NCI-H2227 (cell line): ENCODE measurements around the gene FEV.

Source experiments
- DNase-seq: peaks from one replicate; lab custom pipeline; 2025; ENCODE audit not compliant: unreplicated experiment; lab: John Stamatoyannopoulos, UW

Gene FEV

DNA sequence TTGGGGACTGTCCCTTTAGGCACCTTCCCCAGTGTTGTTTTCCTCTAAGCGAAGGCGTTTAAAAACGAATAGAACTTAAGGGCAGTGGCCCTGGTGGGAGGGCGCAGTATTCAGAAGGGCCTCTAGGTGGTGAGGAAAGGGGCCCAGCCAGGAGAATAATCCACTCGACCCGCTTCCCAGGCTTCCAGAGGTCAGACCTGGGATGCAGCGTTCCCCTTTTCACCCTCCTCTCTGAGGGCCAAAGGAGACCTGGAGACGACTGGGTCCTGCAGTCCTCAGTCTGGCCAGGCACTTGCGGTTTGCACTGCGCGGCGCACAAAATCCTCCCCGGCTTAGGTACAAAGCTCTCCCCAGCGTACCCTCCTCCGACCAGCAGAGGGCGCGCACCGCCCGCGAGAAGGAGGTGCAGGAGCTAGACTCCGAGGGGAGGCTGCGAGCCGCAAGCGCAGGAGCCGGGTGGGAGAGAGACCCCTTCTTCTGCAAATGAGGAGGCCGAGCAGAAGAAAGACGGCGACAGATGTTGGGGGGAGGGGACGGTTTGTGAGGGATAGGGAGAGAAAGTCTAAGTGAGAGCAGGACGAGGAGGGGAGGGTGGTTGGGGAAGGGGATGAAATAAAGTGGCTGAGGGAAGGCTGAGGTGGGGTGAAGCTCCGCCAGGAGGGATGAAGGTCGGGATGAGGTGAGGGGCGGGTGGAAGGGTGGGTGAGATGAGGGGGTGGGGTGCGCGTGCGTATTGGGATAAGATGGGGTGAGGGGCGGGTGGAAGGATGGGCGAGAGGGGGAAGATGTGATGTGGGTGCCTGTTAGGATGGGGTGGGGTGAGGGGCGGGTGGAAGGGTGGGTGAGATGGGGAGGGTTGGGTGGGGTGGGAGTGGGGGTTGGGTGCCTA, 4.9 kb downstream of the FEV start:
- peak; percentile 95 for DNase-seq

DNA sequence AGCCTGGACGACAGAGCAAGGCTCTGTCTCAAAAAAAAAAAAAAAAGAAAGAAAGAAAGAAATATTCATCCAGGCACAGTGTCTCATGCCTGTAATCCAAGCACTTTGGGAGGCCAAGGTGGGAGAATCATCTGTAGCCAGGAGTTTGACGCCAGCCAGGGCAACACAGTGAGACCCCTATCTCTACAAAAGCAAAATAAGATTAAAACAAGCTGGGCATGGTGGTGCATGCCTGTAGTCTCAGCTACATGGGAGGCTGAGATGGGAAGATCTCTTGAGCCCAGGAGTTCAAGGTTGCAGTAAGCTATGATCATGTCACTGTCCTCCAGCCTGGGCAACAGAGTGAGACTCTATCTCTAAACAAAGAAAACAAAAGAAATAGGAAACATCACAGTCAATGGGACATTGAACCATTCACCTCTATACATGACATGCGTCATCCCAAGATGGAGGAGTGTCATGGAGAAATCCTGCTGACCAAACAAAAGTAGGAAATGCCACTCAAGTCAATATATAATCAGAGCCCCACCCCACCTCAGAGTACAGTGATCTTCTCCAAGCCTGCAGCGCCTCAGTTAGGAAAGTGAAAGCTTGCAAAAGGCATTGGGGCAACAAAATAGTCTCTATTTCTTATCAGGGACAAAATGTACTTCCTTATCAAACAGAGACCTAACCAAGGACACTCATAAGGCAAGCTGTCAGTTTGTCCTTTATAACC, 9.8 kb downstream of the FEV start:
- DNase-seq = no peak

DNA sequence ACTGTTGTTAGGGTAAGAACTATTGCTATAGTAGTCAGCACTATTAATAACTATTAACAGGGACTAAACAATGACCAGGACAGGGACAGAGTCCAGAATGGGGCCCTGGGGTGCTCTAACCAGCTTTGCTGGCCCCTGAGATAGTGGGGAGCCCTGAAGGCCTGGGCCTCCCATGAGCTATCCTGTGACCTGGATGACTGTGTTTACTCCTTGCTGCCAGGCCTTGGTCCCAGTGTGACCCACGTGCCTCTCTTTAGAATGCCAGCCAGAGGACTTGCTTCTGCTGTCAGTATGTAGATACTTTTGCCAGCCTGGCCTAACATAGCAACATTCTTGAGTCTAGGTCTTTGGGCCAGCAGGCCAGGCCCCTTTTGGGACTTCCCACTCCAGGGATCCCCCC, 14.1 kb downstream of the FEV start:
- no peak for DNase-seq

DNA sequence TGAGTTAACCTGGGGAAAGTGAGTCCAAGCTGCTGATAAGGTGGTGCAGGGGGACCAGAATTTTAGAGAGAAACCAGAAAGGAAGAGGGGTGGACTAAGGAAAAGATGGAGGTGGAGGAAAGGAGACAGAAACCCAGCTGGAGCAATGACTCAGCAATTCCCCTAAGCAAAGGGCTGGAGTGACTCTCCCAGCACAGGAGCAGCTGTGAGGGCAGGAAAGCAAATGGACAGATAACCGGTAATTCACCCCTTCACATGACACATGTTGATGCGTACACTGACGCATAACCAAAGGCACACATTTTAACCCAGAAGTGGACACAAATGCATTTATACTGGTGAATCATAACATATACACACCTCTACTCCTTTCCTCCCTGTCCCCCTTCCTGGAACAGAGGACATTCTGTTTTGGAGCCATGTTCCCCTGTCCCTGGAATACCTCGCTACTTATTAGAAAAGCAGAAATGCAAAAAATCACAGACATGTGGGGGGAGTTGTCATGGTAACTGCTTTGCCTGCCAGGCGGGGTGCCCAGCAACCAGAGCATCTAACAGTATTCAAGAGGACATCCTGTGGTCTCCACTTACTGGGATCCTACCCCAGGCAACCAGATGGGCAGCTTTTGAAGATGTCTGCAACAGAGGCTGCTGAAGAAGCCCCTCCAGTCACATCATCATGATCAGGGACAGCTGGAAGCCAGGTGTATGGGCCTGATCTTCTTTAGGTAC, 20.8 kb downstream of the FEV start:
- DNase-seq = peak; percentile 85

DNA sequence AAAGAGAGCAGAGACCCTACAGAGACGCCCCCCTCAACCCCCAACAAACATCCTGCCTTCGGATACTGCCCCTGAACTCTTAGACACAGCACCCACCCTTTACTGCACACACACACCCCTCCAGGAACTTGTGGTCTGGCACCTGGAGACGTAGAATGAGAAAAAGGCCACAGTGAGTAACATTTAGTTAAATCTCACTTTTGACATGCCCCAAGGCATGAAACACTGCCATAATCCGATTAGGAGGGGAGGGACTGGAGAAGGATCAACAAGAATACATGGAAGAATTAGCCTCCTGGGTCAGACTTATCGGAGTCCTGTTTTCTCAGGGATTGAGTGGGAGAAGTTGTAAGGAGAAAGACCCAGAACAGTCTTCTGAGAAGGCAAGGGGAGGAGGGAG, 21.4 kb downstream of the FEV start:
- no peak for DNase-seq

DNA sequence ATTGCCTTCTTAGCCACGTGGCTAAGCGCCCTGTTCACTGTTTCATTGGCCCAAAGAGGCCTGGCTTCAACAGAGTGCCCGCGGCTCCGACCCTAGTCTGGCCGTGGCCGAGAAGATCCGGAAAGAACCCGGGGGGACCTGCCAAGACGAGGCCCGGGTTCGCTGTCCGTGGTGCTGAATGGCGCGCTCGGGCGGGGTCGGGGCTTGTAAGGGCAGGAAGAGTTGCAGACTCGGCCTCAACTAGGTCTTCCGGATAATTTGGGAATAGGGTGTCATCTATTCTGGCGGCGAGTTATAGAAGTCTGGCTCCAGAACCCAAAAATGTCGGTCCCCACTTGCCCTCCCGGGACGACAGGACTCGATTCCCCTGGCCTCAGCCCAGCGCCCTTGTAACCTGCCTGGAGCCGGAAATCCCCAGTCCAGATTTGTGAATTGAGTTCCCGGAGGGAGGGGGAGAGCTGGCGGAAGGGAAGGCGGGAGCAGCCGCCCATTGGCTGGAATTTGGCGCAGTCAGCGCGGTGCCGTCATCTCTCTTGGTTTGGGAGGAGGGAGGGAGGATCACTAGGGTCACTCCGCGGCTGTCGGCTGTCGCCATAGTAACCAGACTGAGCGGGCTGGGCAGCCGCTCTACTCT, 22.0 kb downstream of the FEV start:
- peak; percentile 98 for DNase-seq

DNA sequence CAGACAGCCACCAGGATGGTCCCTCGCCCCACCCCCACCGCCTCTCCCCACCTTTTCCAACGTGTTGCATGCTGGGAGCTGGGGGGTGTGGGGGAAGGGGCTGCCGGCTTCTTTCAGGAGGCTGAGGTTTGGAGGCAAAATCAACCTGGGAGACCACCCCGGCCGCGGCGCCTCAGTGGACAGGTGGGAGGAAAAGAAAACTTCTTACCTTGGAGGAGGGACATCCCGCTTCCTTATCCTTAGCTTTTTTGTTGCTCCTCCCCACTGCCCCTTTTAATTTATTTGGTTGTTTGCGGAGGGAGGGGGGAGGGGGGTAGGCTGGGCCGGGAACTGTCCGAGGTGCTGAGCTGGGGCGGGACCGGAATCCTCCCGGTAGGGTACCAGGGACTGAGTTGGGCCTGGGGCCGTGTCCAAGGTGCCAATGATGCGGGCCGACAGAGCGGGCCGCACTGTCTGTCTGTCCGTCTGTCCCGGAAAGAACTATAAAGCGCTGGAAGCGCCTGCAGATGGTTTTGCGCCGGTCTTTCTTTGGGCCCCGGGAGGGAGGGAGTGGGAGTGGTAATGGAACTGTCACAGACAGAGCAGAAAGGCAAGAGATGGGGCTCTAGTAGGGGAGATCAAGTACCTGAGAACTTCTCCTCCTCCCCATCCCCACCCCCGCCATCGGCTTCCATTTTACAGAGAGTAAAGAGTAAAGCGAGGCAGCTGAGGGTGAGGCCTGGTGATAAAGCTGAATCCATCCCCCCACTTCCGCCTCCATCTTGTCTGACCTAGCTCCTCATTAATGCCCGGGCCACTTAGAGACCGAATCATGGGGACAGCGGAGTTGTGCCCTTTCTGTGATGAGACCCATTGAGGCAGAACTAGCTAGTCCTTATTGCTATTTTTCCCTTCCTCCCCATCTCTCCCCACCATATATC, 23.1 kb downstream of the FEV start:
- peak; percentile 70 for DNase-seq

DNA sequence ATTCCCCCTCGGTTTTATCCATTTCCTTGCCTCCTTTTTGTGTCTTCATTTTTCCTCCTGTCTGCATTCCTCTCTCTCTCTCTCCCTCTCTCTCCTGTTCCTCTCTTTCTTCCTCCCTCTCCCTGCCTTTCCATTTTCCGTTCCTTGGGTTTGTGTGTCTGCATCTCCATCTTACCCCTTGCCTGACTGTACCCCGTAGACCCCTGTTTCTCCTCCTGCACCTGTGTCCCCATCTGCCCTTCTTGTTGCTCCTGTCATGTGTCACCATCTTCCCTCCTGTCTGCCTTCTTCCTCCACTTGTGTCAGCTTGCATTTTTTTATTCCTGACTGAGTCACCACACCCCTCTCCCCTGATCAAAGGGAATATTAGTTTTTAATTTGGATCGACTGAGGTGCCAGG, 23.8 kb downstream of the FEV start:
- no peak for DNase-seq

DNA sequence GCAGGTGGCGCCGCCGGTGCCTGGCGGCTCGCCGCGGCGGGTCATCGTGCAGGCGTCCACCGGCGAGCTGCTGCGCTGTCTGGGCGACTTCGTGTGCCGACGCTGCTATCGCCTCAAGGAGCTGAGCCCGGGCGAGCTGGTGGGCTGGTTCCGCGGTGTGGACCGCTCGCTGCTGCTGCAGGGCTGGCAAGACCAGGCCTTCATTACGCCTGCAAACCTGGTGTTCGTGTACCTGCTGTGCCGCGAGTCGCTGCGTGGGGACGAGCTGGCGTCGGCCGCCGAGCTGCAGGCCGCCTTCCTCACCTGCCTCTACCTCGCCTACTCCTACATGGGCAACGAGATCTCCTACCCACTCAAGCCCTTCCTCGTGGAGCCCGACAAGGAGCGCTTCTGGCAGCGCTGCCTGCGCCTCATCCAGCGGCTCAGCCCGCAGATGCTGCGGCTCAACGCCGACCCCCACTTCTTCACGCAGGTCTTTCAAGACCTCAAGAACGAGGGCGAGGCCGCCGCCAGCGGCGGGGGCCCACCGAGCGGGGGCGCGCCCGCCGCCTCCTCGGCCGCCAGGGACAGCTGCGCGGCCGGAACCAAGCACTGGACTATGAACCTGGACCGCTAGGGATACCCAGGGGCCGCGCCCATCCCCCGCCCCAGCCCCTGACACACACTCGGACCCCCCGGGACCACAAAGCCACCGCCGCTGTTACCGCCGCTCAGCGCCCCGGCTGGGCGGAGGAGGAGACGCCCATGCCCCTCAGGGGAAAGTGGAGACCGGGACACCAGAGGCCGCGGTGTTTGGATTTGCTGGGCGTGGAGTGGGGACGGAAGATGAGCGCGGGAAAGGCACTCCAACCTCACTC, 24.4 kb downstream of the FEV start:
- DNase-seq = peak; percentile 49

DNA sequence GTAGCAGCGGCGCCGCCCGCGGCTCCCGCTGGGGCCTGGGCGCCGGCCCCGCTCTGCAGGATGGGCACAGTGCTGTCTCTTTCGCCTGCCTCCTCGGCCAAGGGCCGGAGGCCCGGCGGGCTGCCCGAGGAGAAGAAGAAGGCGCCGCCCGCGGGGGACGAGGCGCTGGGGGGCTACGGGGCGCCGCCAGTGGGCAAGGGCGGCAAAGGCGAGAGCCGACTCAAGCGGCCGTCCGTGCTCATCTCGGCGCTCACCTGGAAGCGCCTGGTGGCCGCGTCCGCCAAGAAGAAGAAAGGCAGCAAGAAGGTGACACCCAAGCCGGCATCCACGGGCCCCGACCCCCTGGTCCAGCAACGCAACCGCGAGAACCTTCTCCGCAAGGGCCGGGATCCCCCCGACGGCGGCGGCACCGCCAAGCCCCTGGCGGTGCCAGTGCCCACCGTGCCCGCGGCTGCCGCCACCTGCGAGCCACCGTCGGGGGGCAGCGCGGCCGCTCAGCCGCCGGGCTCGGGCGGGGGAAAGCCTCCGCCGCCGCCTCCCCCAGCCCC, 25.1 kb downstream of the FEV start:
- peak; percentile 68 for DNase-seq

DNA sequence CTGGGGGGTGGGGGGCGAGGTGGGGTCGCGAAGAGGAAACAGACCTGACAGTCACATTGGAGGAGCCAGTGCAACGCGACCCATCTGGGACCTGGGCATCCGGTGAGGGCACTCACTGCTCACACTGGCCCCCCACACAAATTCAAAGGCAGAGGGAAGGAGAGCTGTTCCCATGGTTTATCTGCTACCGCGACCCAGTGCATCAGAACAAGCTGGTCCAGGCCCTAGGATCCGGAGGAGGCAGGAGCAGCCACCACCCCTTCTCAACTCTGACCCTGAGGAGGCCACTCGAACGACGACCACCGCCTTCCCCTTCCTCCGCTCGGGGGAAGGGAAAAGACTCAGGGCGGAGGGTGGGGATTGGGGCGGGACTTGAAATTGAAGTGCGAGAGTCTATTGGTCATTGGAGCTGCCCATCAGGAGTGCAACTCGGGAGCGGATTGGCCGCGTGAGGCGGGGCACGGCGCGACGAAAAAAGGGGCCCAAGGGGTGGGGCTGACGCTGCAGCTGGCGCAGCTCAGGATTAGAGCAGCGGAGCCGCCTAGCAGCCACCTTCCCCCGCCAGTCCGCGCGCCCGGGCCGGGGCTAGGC, 25.7 kb downstream of the FEV start, which contains the start of gene CDK5R2:
Gene CDK5R2, plus strand, starts transcription at position 526 of the 591 bp plus-strand sequence. CDS start 155 bp downstream, outside the sequence.
- peak; percentile 98 for DNase-seq

DNA sequence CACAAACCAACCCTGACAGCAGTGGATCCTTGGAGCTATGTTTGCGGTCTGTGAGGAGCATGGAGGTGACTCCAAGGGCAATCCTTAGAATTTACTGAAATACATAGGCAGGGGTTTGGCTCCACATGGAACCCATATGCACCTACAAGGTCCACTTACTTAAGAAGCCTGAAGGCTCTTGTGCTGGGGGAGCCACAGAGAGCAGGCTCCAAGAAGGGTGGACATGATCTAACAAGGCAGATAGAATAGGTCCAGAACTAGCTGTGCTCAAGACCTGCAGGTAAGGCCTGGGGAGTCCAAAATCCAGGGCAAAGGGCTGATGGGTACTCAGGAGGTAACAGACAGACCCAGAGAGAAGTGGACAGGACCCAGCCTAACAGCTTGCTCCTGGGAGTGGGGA, 26.7 kb downstream of the FEV start:
- DNase-seq = no peak

DNA sequence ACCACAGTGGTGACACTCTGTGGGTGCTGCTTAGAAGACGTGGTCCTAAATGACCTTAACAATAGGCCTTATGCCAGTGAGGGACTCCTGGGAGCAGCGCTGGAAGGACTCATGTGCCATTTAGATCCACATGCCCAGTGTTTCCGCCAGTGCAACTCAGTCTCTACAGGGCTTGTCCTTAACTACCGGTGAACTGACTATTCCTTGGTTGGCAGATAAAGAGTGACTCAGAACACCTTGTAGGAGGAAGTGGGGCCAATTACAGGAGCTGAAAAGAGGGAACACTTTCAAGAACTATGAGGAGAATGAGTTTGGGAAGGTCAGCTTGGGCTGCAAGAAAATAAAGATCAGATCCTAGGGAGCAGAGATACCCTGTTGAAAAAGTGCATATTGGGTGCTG, 27.3 kb downstream of the FEV start:
- no peak for DNase-seq

DNA sequence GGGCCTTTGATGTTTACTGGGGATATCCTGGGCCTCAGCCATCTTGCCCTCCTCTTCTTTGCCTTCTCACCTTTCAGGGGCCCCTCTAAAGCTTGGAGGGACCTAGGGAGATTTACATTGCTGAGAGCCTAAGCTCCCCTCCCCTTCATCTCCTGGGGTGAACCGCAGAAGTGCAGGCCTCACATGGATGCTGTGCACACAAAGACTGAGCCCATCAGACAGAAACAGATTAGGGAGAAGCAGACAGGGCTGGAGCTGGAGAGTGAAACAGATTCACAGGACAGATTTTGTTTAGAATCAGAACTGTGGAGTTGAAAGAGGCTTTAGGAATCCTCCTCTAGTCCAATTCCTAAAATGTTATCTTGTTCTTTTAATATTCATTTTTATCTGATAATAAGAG, 28.9 kb downstream of the FEV start:
- no peak for DNase-seq

DNA sequence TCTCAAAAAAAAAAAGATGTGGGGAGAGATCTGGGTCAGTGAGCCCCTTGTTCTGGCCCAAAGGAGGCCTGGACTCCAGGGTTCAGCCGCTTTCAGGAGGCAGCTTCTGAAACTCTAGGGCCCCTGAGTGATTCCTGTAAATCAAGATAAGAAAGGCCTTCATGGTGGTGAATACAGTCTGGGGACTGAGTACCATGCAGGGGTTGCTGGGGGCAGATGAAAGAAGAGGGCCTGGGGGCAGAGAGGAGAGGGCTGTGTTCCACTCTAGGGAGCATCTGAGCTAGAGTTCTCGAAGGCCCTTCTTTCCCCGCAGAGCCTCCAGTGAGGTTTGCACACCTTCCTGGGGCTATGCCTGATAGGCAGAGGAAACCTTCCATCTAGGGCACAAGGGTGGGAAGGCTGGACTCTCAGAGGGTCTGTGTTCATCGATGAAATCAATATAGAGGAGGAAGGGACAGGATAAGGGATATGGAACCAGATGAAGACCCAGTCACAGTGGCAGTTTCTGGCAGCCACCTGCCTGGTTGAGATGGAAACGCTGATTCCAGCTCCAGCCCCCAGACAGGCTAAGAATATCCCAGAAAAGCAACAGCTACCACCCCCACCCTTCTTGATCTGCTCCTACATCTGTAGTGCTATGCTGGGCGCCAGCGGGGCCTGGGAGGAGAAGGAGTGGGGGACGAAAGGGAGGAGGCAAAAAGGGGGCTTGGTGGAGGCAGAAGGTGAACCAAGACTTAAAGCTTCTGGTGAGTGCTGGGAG, 30.3 kb downstream of the FEV start:
- DNase-seq = no peak

DNA sequence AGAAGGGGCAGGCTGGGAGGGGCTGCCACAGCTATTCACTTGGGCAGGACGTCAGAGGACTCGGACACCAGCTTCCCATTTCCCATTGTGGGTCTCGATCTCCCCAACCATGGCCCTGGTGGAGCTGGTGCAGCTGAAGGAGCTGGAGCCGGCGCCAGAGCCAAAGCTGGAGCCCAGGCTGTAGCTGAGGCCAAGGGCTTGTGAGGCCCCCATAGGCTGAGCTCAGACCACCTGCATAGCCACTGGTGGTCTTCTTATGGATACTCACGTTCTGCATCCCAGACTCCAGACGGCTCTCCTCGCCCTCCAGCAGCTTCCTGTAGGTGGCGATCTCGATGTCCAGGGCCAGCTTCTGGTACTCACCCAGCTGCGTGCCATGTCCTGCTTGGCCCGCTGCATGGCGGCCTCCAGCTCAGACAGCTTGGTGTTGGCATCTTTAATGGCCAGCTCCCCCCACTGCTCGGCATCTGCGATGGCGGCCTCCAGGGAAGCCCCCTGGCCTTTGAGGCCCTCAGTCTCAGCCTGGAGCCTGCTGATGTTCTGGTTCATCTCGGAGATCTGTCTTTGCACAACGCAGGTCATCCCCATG, 31.5 kb downstream of the FEV start:
- no peak for DNase-seq

DNA sequence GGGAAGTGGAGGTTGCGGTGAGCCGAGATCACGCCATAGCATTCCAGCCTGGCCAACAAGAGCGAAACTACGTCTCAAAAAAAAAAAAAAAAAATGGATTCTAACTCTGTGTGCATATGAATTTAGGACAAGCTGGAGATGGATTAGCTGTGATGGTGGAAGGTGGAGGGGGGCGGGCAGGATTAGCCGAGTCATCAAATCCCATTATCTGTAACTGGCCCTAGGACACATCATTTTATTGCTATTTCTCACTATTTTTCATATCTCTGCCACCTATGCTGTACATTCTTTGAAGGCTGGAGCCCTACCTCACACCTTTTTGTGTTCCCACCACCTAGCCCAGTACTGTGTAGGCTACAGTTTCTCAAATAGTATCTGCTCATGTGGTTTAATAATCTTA, 32.8 kb downstream of the FEV start:
- DNase-seq = no peak
